Measurements from ENCODE around the gene NEDD9.

NEDD9 gene

DNA sequence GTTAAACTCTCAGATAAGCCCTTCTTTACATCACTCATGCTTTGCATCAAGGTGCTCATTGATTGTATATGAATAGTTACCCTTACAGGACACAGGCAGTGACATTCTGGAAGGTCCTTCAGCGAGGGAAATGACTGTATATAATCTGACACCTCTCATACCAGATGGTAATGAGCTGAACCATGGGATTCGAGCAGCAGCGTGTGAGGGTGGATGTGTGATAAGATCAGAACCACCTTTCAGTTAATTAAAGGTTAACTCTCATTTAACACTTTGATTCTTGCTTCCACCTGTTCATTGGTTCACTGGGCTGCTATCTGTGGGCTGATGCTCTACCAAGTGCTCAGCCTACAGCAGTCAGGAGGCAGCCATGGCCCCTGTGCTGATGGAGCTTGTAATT is 24.2 kb downstream of the NEDD9 start:
- ChIA-PET POLR2A (interaction anchor here (1.9 kb wide), 1 partner anchor 24 kb away, joined by 6 read pairs; the partner anchor contains the start of gene NEDD9), CTCF (interaction anchor here (0.7 to 2.6 kb wide), 4 partner anchors 36 to 288 kb away, joined by 3 to 16 read pairs (median 6); no protein-coding TSS in a partner anchor)
- no peaks in the 10 kb centered on the region for H3K9me3 ChIP-seq (ENCODE audit: control insufficient read depth, insufficient read depth, low read depth, low read length)
- H3K4me3 ChIP-seq (ENCODE audit: low read depth, low read length): no peak overlapping the region
- TF ChIP-seq, protein P1, sequence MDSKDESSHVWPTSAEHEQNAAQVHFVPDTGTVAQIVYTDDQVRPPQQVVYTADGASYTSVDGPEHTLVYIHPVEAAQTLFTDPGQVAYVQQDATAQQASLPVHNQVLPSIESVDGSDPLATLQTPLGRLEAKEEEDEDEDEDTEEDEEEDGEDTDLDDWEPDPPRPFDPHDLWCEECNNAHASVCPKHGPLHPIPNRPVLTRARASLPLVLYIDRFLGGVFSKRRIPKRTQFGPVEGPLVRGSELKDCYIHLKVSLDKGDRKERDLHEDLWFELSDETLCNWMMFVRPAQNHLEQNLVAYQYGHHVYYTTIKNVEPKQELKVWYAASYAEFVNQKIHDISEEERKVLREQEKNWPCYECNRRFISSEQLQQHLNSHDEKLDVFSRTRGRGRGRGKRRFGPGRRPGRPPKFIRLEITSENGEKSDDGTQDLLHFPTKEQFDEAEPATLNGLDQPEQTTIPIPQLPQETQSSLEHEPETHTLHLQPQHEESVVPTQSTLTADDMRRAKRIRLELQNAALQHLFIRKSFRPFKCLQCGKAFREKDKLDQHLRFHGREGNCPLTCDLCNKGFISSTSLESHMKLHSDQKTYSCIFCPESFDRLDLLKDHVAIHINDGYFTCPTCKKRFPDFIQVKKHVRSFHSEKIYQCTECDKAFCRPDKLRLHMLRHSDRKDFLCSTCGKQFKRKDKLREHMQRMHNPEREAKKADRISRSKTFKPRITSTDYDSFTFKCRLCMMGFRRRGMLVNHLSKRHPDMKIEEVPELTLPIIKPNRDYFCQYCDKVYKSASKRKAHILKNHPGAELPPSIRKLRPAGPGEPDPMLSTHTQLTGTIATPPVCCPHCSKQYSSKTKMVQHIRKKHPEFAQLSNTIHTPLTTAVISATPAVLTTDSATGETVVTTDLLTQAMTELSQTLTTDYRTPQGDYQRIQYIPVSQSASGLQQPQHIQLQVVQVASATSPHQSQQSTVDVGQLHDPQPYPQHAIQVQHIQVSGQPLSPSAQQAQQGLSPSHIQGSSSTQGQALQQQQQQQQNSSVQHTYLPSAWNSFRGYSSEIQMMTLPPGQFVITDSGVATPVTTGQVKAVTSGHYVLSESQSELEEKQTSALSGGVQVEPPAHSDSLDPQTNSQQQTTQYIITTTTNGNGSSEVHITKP (tag by site-specific recombination; IDR thresholded peaks at IDR 0.05): peak; percentile 64
- TF ChIP-seq MEIS1 (CRISPR knock-in tag; IDR thresholded peaks at IDR 0.05; ENCODE audit: borderline replicate concordance) (no peak), GLIS2 (tag by site-specific recombination; IDR thresholded peaks at IDR 0.05) (no peak), ZNF239 (tag by site-specific recombination; IDR thresholded peaks at IDR 0.05) (no peak)
- peaks cover 0 to 8% of the 10 kb centered on the region in 2 experiments; a peak in 2 of 3 replicates for H3K36me3 ChIP-seq (ENCODE audit: control insufficient read depth in 2 of 2, insufficient read depth in 1 of 2, low read length in 2 of 2)
- no peak overlapping the region for H3K27ac ChIP-seq (ENCODE audit: extremely low read depth, low read depth, low read length)
- H3K4me1 ChIP-seq (ENCODE audit: control insufficient read depth, insufficient read depth, low read length): peaks cover 4% of the 10 kb centered on the region

DNA sequence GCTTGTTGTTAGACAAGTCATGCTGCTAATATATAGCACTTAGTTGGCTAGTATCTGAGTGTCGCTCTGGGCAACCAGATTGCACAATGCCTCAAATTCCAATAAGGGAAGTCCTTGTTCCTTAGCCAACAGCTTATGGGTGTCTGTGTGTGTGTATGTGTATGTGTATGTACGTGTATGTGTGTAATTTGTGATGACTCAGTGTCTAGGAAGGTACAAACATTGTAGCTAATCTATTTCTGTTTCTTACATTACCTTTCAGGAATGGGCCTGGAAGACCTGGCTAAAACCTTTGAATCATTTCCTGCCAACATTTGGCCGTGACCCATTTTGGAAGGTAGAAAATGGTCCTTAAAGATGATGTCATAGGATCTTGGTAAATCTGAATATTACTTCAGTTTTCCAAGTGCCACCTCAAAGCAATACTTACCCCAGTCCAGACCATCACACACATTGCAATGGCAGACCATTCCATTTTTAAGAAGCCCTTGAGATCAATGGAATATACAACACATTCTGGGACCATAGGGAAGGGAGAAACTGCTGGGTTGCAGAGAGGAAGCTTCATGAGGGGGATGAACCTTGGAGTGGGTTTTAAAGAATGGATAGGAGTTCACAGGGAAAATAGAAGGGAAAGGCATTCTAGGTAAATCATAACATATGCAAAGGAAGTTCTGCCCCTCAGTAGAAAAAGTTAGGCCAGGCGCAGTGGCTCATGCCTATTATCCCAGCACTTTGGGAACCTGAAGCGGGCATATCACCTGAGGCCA is 25.1 kb downstream of the NEDD9 start:
- Histone ChIP-seq H3K27ac (ENCODE audit: extremely low read depth, low read depth, low read length) (no peak overlapping the region), H3K4me1 (ENCODE audit: control insufficient read depth, insufficient read depth, low read length) (peaks cover 12% of the 10 kb centered on the region), H3K4me3 (ENCODE audit: low read depth, low read length) (no peak overlapping the region), H3K9me3 (ENCODE audit: control insufficient read depth, insufficient read depth, low read depth, low read length) (no peaks in the 10 kb centered on the region), H3K36me3 (ENCODE audit: control insufficient read depth in 2 of 2, insufficient read depth in 1 of 2, low read length in 2 of 2) (peaks cover 0 to 5% of the 10 kb centered on the region in 2 experiments; a peak in 2 of 3 replicates)
- POLR2A ChIA-PET: interaction anchor here (0.5 to 2.5 kb wide), 5 partner anchors 9 to 227 kb away, joined by 3 to 22 read pairs (median 4); partner anchors contain the start of gene NEDD9
- CTCF ChIA-PET: interaction anchor here (0.6 to 2.6 kb wide), 5 partner anchors 11 to 289 kb away, joined by 3 to 16 read pairs (median 3); no protein-coding TSS in a partner anchor
- 0 out of 2 replicates have a peak, but pooled peaks have one; percentile 30 for TF ChIP-seq RBAK (tag by site-specific recombination; IDR thresholded peaks at IDR 0.05)
- TF ChIP-seq, protein P2, sequence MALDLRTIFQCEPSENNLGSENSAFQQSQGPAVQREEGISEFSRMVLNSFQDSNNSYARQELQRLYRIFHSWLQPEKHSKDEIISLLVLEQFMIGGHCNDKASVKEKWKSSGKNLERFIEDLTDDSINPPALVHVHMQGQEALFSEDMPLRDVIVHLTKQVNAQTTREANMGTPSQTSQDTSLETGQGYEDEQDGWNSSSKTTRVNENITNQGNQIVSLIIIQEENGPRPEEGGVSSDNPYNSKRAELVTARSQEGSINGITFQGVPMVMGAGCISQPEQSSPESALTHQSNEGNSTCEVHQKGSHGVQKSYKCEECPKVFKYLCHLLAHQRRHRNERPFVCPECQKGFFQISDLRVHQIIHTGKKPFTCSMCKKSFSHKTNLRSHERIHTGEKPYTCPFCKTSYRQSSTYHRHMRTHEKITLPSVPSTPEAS (tag by site-specific recombination; IDR thresholded peaks at IDR 0.05): peak; percentile 49; the same call in 1 of the 2 replicates
- TF ChIP-seq ZNF133 (tag by site-specific recombination; IDR thresholded peaks at IDR 0.05): 0 out of 2 replicates have a peak, but pooled peaks have one; percentile 6
- no peak for TF ChIP-seq ZNF473 (tag by site-specific recombination; IDR thresholded peaks at IDR 0.05)
- TF ChIP-seq, protein P3, sequence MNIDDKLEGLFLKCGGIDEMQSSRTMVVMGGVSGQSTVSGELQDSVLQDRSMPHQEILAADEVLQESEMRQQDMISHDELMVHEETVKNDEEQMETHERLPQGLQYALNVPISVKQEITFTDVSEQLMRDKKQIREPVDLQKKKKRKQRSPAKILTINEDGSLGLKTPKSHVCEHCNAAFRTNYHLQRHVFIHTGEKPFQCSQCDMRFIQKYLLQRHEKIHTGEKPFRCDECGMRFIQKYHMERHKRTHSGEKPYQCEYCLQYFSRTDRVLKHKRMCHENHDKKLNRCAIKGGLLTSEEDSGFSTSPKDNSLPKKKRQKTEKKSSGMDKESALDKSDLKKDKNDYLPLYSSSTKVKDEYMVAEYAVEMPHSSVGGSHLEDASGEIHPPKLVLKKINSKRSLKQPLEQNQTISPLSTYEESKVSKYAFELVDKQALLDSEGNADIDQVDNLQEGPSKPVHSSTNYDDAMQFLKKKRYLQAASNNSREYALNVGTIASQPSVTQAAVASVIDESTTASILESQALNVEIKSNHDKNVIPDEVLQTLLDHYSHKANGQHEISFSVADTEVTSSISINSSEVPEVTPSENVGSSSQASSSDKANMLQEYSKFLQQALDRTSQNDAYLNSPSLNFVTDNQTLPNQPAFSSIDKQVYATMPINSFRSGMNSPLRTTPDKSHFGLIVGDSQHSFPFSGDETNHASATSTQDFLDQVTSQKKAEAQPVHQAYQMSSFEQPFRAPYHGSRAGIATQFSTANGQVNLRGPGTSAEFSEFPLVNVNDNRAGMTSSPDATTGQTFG (tag by site-specific recombination; IDR thresholded peaks at IDR 0.05; ENCODE audit: borderline replicate concordance): no peak
- TF ChIP-seq, protein P4, sequence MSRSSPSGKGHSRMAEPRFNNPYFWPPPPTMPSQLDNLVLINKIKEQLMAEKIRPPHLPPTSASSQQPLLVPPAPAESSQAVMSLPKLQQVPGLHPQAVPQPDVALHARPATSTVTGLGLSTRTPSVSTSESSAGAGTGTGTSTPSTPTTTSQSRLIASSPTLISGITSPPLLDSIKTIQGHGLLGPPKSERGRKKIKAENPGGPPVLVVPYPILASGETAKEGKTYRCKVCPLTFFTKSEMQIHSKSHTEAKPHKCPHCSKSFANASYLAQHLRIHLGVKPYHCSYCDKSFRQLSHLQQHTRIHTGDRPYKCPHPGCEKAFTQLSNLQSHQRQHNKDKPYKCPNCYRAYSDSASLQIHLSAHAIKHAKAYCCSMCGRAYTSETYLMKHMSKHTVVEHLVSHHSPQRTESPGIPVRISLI (tag by site-specific recombination; IDR thresholded peaks at IDR 0.05): peak; percentile 38; the same call in 1 of the 2 replicates
- TF ChIP-seq ZBTB21 (tag by site-specific recombination; IDR thresholded peaks at IDR 0.05): peak; percentile 72
- TF ChIP-seq, protein P5, sequence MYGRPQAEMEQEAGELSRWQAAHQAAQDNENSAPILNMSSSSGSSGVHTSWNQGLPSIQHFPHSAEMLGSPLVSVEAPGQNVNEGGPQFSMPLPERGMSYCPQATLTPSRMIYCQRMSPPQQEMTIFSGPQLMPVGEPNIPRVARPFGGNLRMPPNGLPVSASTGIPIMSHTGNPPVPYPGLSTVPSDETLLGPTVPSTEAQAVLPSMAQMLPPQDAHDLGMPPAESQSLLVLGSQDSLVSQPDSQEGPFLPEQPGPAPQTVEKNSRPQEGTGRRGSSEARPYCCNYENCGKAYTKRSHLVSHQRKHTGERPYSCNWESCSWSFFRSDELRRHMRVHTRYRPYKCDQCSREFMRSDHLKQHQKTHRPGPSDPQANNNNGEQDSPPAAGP (tag by site-specific recombination; IDR thresholded peaks at IDR 0.05): 0 out of 2 replicates have a peak, but pooled peaks have one; percentile 26
- TF ChIP-seq ZNF660 (tag by site-specific recombination; IDR thresholded peaks at IDR 0.05): peak; percentile 46; the same call in 1 of the 2 replicates
- TF ChIP-seq ZFP3 (tag by site-specific recombination; IDR thresholded peaks at IDR 0.05; ENCODE audit: low read depth): peak; percentile 64; the same call in 1 of the 2 replicates
- TF ChIP-seq, protein P6, sequence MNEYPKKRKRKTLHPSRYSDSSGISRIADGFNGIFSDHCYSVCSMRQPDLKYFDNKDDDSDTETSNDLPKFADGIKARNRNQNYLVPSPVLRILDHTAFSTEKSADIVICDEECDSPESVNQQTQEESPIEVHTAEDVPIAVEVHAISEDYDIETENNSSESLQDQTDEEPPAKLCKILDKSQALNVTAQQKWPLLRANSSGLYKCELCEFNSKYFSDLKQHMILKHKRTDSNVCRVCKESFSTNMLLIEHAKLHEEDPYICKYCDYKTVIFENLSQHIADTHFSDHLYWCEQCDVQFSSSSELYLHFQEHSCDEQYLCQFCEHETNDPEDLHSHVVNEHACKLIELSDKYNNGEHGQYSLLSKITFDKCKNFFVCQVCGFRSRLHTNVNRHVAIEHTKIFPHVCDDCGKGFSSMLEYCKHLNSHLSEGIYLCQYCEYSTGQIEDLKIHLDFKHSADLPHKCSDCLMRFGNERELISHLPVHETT (tag by site-specific recombination; IDR thresholded peaks at IDR 0.05): peak; percentile 87; the same call in 1 of the 2 replicates
- TF ChIP-seq ZNF600 (tag by site-specific recombination; IDR thresholded peaks at IDR 0.05): no peak
- TF ChIP-seq, protein P1 (tag by site-specific recombination; IDR thresholded peaks at IDR 0.05): peak; percentile 64
